GM21367 (cell line): ENCODE data around the gene PRRG3.
A peak's percentile ranks its signal among the peaks of the same experiment; 100 is the strongest.
"Not testable (repeated sequence)": the region's sequence is repeated elsewhere in the genome, so short reads cannot be mapped to it uniquely, and the experiment has no call there.

Source experiments
- ATAC-seq: cut with Tn5 transposase; IDR thresholded peaks from one replicate; pipeline ENCODE4 v1.9.1; 2021; ENCODE audit not compliant: unreplicated experiment

The PRRG3 gene

GRCh38 chrX:151694661-151695582 is at the start of gene PRRG3:
Gene PRRG3 (plus strand): TSS chrX:151695458. CDS start chrX:151698815, 3,357 bp downstream.
- no peak for ATAC-seq

GRCh38 chrX:151675121-151675746 is 20.0 kb upstream of the PRRG3 start:
- no peak for ATAC-seq

- no peak for ATAC-seq
Measured at GRCh38 chrX:151676196-151676595, 19.1 kb upstream of the PRRG3 start.

GRCh38 chrX:151679798-151680402 is 15.4 kb upstream of the PRRG3 start:
- ATAC-seq = no peak

- peak; percentile 82 for ATAC-seq
Measured at GRCh38 chrX:151680805-151681204, 14.5 kb upstream of the PRRG3 start.

- no peak for ATAC-seq
Measured at GRCh38 chrX:151687635-151688034, 7.6 kb upstream of the PRRG3 start.

GRCh38 chrX:151688695-151689094 is 6.6 kb upstream of the PRRG3 start:
- no peak for ATAC-seq

GRCh38 chrX:151692825-151693224 is 2.4 kb upstream of the PRRG3 start:
- no peak for ATAC-seq

GRCh38 chrX:151694121-151694520 is 1.1 kb upstream of the PRRG3 start:
- no peak for ATAC-seq

- ATAC-seq = no peak
Measured at GRCh38 chrX:151695583-151696340, 504 bp downstream of the PRRG3 start.

GRCh38 chrX:151697082-151697481 is 1.8 kb downstream of the PRRG3 start:
- ATAC-seq = not testable (repeated sequence)

- no peak for ATAC-seq
Measured at GRCh38 chrX:151697522-151697921, 2.3 kb downstream of the PRRG3 start.

- no peak for ATAC-seq
Measured at GRCh38 chrX:151698485-151698884, 3.2 kb downstream of the PRRG3 start.

GRCh38 chrX:151699746-151700145 is 4.5 kb downstream of the PRRG3 start:
- no peak for ATAC-seq

- no peak for ATAC-seq
Measured at GRCh38 chrX:151700581-151700980, 5.3 kb downstream of the PRRG3 start.

GRCh38 chrX:151701071-151701470 is 5.8 kb downstream of the PRRG3 start:
- ATAC-seq = no peak

GRCh38 chrX:151701531-151701930 is 6.3 kb downstream of the PRRG3 start:
- no peak for ATAC-seq

GRCh38 chrX:151702026-151702714 is 6.9 kb downstream of the PRRG3 start:
- ATAC-seq = no peak

GRCh38 chrX:151702741-151703340 is 7.6 kb downstream of the PRRG3 start:
- no peak for ATAC-seq

GRCh38 chrX:151703487-151703886 is 8.2 kb downstream of the PRRG3 start:
- ATAC-seq = no peak
